GM12891 (cell line): Measurements from ENCODE around the gene CXorf38.

Source experiments
- POLR2A ChIP-seq: IDR thresholded peaks from 2 replicates; pipeline ENCODE4 v1.6.1; 2011; ENCODE audit warnings: low read depth, low read length, control low read depth
- POLR2AphosphoS5 ChIP-seq: IDR thresholded peaks from 2 replicates; pipeline ENCODE4 v1.6.1; 2011; ENCODE audit warnings: low read depth, low read length, control low read depth

DNA sequence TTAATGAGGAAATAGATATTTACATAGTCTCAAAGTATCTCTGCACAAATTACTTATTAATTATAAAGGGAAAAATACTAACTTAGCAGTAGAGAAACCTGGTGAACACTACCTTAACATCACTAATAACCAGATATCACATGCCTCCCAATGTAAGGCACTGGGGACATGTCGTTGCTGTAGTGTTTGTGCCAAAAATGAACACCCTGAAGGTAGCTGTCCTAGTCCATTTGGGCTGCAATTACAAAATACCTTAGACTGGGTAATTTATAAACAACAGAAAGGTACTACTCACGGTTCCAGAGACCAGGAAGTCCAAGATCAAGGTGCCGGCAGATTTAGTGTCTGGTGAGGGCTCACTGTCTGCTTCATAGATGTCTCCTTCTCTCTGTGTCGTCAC, 34.9 kb downstream of the CXorf38 start:
- TF ChIP-seq POLR2AphosphoS5 (no peak), POLR2A (no peak)
